A673 (cell line): ENCODE measurements around the gene TSPAN14. TPM values are rescaled to one million over a fixed set of nuclear protein-coding genes. Genes with fewer than 3 reads are reported as not detected.

Source experiments
- BruUV-seq: library from RNA; stranded (reverse); fragments of 400-500 nt; replicated peaks from 2 replicates; lab custom pipeline; 2021; lab: Mats Ljungman, UMichigan
- CTCF ChIA-PET: fragments of 300-600 bp; sonication (Branson Sonifier 250); formaldehyde crosslinking; loops from one replicate; lab custom pipeline; 2022; ENCODE audit warnings: antibody characterized with exemption; lab: Charles Lee
- POLR2A ChIA-PET: fragments of 300-600 bp; sonication (Branson Sonifier 250); formaldehyde crosslinking; loops from one replicate; lab custom pipeline; 2022; ENCODE audit warnings: antibody characterized with exemption; ENCODE audit not compliant: low non-redundant PET; lab: Charles Lee
- DNase-seq: peaks from one replicate; pipeline ENCODE4 v3.0.0-alpha.2; 2015; ENCODE audit warnings: low spot score
- H3K27ac ChIP-seq: fragments of 200-600 bp; sonication (generic); 2 replicates; pipeline ENCODE4 v1.5.1; 2016; ENCODE audit warnings: mixed run types, low read depth, mild to moderate bottlenecking, mixed read lengths, antibody characterized with exemption, low read length; ENCODE audit not compliant: poor library complexity, severe bottlenecking
- H3K27me3 ChIP-seq: fragments of 200-600 bp; sonication (generic); replicated peaks from 2 replicates; pipeline ENCODE4 v1.6.1; 2017; ENCODE audit warnings: mixed run types, low read depth, mild to moderate bottlenecking, mixed read lengths, antibody characterized with exemption, low read length; ENCODE audit not compliant: insufficient read depth, poor library complexity
- H3K36me3 ChIP-seq: fragments of 200-600 bp; sonication (generic); 2 replicates; pipeline ENCODE4 v1.6.1; 2016; ENCODE audit warnings: mixed run types, mild to moderate bottlenecking, mixed read lengths, antibody characterized with exemption, low read length; ENCODE audit not compliant: insufficient read depth, poor library complexity, severe bottlenecking
- H3K4me1 ChIP-seq: fragments of 200-600 bp; sonication (generic); 2 replicates; pipeline ENCODE4 v1.6.1; 2017; ENCODE audit warnings: mixed run types, mild to moderate bottlenecking, mixed read lengths, antibody characterized with exemption, low read length; ENCODE audit not compliant: insufficient read depth, poor library complexity, severe bottlenecking
- H3K4me3 ChIP-seq: fragments of 200-600 bp; sonication (generic); 2 replicates; pipeline ENCODE4 v1.5.1; 2016; ENCODE audit warnings: low read depth, mixed run types, mild to moderate bottlenecking, mixed read lengths, low read length; ENCODE audit not compliant: poor library complexity, severe bottlenecking
- H3K9me3 ChIP-seq: fragments of 200-600 bp; sonication (generic); 2 replicates; pipeline ENCODE4 v1.6.1; 2016; ENCODE audit warnings: mixed run types, low read depth, mild to moderate bottlenecking, mixed read lengths, antibody characterized with exemption, low read length; ENCODE audit not compliant: poor library complexity, severe bottlenecking
- CTCF ChIP-seq: fragments of 300-800, 200-600 bp; sonication (generic); conservative IDR thresholded peaks from 2 replicates; pipeline ENCODE4 v1.5.1; 2017; ENCODE audit warnings: low read depth, mild to moderate bottlenecking, antibody characterized with exemption, low read length, moderate library complexity, mixed read lengths
- EZH2 ChIP-seq: fragments of 200-600 bp; sonication (generic); IDR thresholded peaks from 2 replicates; pipeline ENCODE4 v1.6.1; 2017; ENCODE audit warnings: borderline replicate concordance, low read depth, mild to moderate bottlenecking, mixed read lengths, antibody characterized with exemption, low read length; ENCODE audit not compliant: poor library complexity, severe bottlenecking
- intact Hi-C: fragments of 100-400 bp; cut with micrococcal nuclease; formaldehyde crosslinking; loops from one replicate; pipeline ENCODE4 v1.10.0; 2022; ENCODE audit not compliant: unreplicated experiment
- total RNA-seq: library from RNA; stranded (reverse); gene quantifications from 2 replicates; pipeline ENCODE4 v1.2.3, GENCODE V29; 2021

TSPAN14 gene
- total RNA-seq, 1 experiment from 2014 or later: 50.4 TPM

- no peaks in the 10 kb centered on the region for H3K9me3 ChIP-seq
- POLR2A ChIA-PET: interaction anchor here (0.7 kb wide), 1 partner anchor 11 kb away, joined by 5 read pairs; no protein-coding TSS in a partner anchor
- TF ChIP-seq CTCF: no peak
- TF ChIP-seq EZH2: no peak
These were observed 8.3 kb downstream of the TSPAN14 start for GRCh38 chr10:80462299-80462980.

GRCh38 chr10:80462981-80463741 lies 9.1 kb downstream of the TSPAN14 start:
- peaks cover 89% of the 10 kb centered on the region for H3K4me1 ChIP-seq
- H3K4me3 ChIP-seq: peak overlapping the region; percentile 16
- intact Hi-C loops: loop anchor here (5.0 kb wide), 1 partner anchor 44 kb away; no protein-coding TSS in a partner anchor
- H3K27me3 ChIP-seq: no peaks in the 10 kb centered on the region
- H3K27ac ChIP-seq: peak overlapping the region; percentile 89
- CTCF ChIA-PET: interaction anchor here (0.7 to 2.4 kb wide), 2 partner anchors 18 to 42 kb away, joined by 4 to 12 read pairs; no protein-coding TSS in a partner anchor
- POLR2A ChIA-PET: interaction anchor here (0.6 kb wide), 1 partner anchor 10 kb away, joined by 4 read pairs; no protein-coding TSS in a partner anchor
- H3K36me3 ChIP-seq: no peaks in the 10 kb centered on the region
- H3K9me3 ChIP-seq: no peaks in the 10 kb centered on the region
- TF ChIP-seq EZH2 (no peak), CTCF (no peak)
- no TSS peak for BruUV-seq
- peak; percentile 87 for DNase-seq

More at GRCh38 chr10:80462299-80462980, 8.3 kb downstream of the TSPAN14 start:
- intact Hi-C loops: loop anchor here (5.0 kb wide), 1 partner anchor 45 kb away; no protein-coding TSS in a partner anchor
- peaks cover 82% of the 10 kb centered on the region for H3K4me1 ChIP-seq
- H3K27me3 ChIP-seq: no peaks in the 10 kb centered on the region
- H3K27ac ChIP-seq: peak overlapping the region; percentile 89
- CTCF ChIA-PET: interaction anchor here (0.7 to 2.4 kb wide), 2 partner anchors 18 to 43 kb away, joined by 4 to 12 read pairs; no protein-coding TSS in a partner anchor
- peak; percentile 30 for DNase-seq
- no TSS peak for BruUV-seq
- H3K36me3 ChIP-seq: no peaks in the 10 kb centered on the region
- H3K4me3 ChIP-seq: peak overlapping the region; percentile 16

- TF ChIP-seq CTCF (no peak), EZH2 (no peak)
These were observed 9.8 kb downstream of the TSPAN14 start for GRCh38 chr10:80463868-80464267.

More at GRCh38 chr10:80463868-80464267, 9.8 kb downstream of the TSPAN14 start:
- Histone ChIP-seq H3K36me3 (no peaks in the 10 kb centered on the region), H3K4me3 (no peak overlapping the region), H3K9me3 (no peaks in the 10 kb centered on the region), H3K27me3 (no peaks in the 10 kb centered on the region), H3K4me1 (peaks cover 86% of the 10 kb centered on the region), H3K27ac (peak overlapping the region; percentile 89)
- CTCF ChIA-PET: interaction anchor here (0.6 to 2.4 kb wide), 2 partner anchors 42 to 47 kb away, joined by 3 to 12 read pairs; no protein-coding TSS in a partner anchor
- no TSS peak for BruUV-seq
- intact Hi-C loops: loop anchor here (5.0 kb wide), 1 partner anchor 43 kb away; no protein-coding TSS in a partner anchor
- POLR2A ChIA-PET: interaction anchor here (0.6 kb wide), 1 partner anchor 9 kb away, joined by 4 read pairs; no protein-coding TSS in a partner anchor
- DNase-seq: no peak
